H1 (cell line): Measurements from ENCODE around the gene RNF43. TPM values are rescaled to one million over a fixed set of nuclear protein-coding genes. Genes with fewer than 3 reads are reported as not detected.

ENCODE experiments used
- CTCF ChIA-PET: fragments of 300-600 bp; sonication (Branson Sonifier 250); formaldehyde crosslinking; loops from one replicate; lab custom pipeline; 2021; ENCODE audit not compliant: partially characterized antibody; lab: Charles Lee
- POLR2A ChIA-PET: fragments of 300-600 bp; sonication (Branson Sonifier 250); formaldehyde crosslinking; loops from one replicate; lab custom pipeline; 2021; ENCODE audit warnings: inconsistent platforms; ENCODE audit not compliant: partially characterized antibody; lab: Charles Lee
- DNase-seq, 2 experiments: peaks; one replicate each; pipeline versions ENCODE4 v3.0.0 to v3.0.0-alpha.2; 2010 to 2022; ENCODE audit warnings: low spot score in 2 of 2, low read depth in 1 of 2, mixed read lengths in 1 of 2
- FAIRE-seq: peaks from 2 replicates; lab custom pipeline; 2011; peaks lifted over from hg19 to GRCh38; lab: Jason Lieb, UNC
- H2AFZ ChIP-seq: 2 replicates; pipeline ENCODE4 v1.8.1; 2012; ENCODE audit warnings: low read length, inconsistent platforms
- H2AK5ac ChIP-seq: 2 replicates; pipeline ENCODE4 v1.6.1; 2013; ENCODE audit warnings: low read depth, low read length
- H2BK120ac ChIP-seq: replicated peaks from 2 replicates; pipeline ENCODE3; 2013; ENCODE audit warnings: low read depth, low read length, inconsistent platforms
- H2BK12ac ChIP-seq: 2 replicates; pipeline ENCODE4 v1.6.1; 2013; ENCODE audit warnings: low read depth, low read length
- H2BK15ac ChIP-seq: 2 replicates; pipeline ENCODE4 v1.6.1; 2013; ENCODE audit warnings: low read length
- H2BK20ac ChIP-seq: 2 replicates; pipeline ENCODE4 v1.6.1; 2013; ENCODE audit warnings: low read length
- H2BK5ac ChIP-seq: 2 replicates; pipeline ENCODE4 v1.6.1; 2013; ENCODE audit warnings: low read depth, low read length
- H3K14ac ChIP-seq: 2 replicates; pipeline ENCODE4 v1.6.1; 2013; ENCODE audit warnings: inconsistent platforms; ENCODE audit not compliant: insufficient read length
- H3K18ac ChIP-seq: 2 replicates; pipeline ENCODE4 v1.6.1; 2013; ENCODE audit warnings: low read length; ENCODE audit errors: extremely low read depth
- H3K23ac ChIP-seq: 2 replicates; pipeline ENCODE4 v1.6.1; 2013; ENCODE audit warnings: inconsistent platforms; ENCODE audit not compliant: insufficient read length
- H3K23me2 ChIP-seq: 2 replicates; pipeline ENCODE4 v1.6.1; 2013; ENCODE audit warnings: low read depth, low read length
- H3K27ac ChIP-seq: 2 replicates; pipeline ENCODE4 v1.6.1; 2011; ENCODE audit warnings: low read depth, low read length, inconsistent platforms
- H3K27me3 ChIP-seq, 4 experiments: replicated peaks in 1 of 4; 1 replicate in 1 of 4; 2 replicates in 3 of 4; pipeline versions ENCODE4 v1.6.1 to v1.8.1; 2011 to 2013; ENCODE audit warnings: low read length in 3 of 4, mild to moderate bottlenecking in 3 of 4, inconsistent platforms in 2 of 4, mixed read lengths in 2 of 4, moderate library complexity in 1 of 4; ENCODE audit not compliant: control insufficient read depth in 3 of 4, insufficient read depth in 3 of 4; ENCODE audit errors: extremely low read depth in 1 of 4
- H3K36me3 ChIP-seq, 4 experiments: 2 replicates each; pipeline versions ENCODE4 v1.6.1 to v1.8.1; 2011 to 2013; ENCODE audit warnings: mild to moderate bottlenecking in 4 of 4, low read length in 3 of 4, moderate library complexity in 2 of 4, control low read depth in 1 of 4, inconsistent platforms in 1 of 4; ENCODE audit not compliant: insufficient read depth in 4 of 4, control insufficient read depth in 2 of 4
- H3K4ac ChIP-seq: replicated peaks from 2 replicates; pipeline ENCODE3; 2013; ENCODE audit warnings: low read length, low read depth, mixed read lengths, inconsistent platforms; ENCODE audit not compliant: insufficient read length
- H3K4me1 ChIP-seq, 4 experiments: replicated peaks in 1 of 4; 1 replicate in 1 of 4; 2 replicates in 3 of 4; pipeline versions ENCODE4 v1.6.1 to v1.8.1; 2011 to 2013; ENCODE audit warnings: low read length in 3 of 4, inconsistent platforms in 2 of 4, mixed read lengths in 1 of 4; ENCODE audit not compliant: insufficient read depth in 4 of 4, control insufficient read depth in 3 of 4
- H3K4me2 ChIP-seq, 2 experiments: 2 replicates each; pipeline versions ENCODE4 v1.6.1 to v1.8.1; 2011 to 2013; ENCODE audit warnings: low read depth in 2 of 2, low read length in 2 of 2, control low read depth in 1 of 2, inconsistent platforms in 1 of 2, mild to moderate bottlenecking in 1 of 2; ENCODE audit not compliant: insufficient read depth in 1 of 2
- H3K4me3 ChIP-seq, 4 experiments: fragments of 200-600, 300-600 bp in 1 of 4; sonication (generic), shearing (Covaris generic), sonication (Bioruptor Twin) in 1 of 4; 2 replicates each; pipeline versions ENCODE4 v1.5.1 to v1.8.1; 2011 to 2016; ENCODE audit warnings: low read length in 4 of 4, low read depth in 3 of 4, control low read depth in 2 of 4, inconsistent platforms in 2 of 4, mild to moderate bottlenecking in 2 of 4, mixed read lengths in 1 of 4, moderate library complexity in 1 of 4; ENCODE audit not compliant: insufficient read depth in 2 of 4; ENCODE audit errors: extremely low read depth in 1 of 4
- H3K56ac ChIP-seq: replicated peaks from 2 replicates; pipeline ENCODE3; 2013; ENCODE audit warnings: low read depth, mild to moderate bottlenecking, mixed read lengths, low read length, inconsistent platforms; ENCODE audit not compliant: insufficient read length
- H3K79me1 ChIP-seq: 2 replicates; pipeline ENCODE4 v1.6.1; 2013; ENCODE audit warnings: low read depth, low read length, control low read depth
- H3K79me2 ChIP-seq, 2 experiments: 2 replicates each; pipeline versions ENCODE4 v1.6.1 to v1.8.1; 2012 to 2013; ENCODE audit warnings: low read length in 2 of 2, mild to moderate bottlenecking in 2 of 2, inconsistent platforms in 1 of 2; ENCODE audit not compliant: insufficient read depth in 2 of 2, control insufficient read depth in 1 of 2
- H3K9ac ChIP-seq, 4 experiments: replicated peaks in 1 of 4; 1 replicate in 1 of 4; 2 replicates in 3 of 4; pipeline versions ENCODE4 v1.6.1 to v1.8.1; 2011 to 2013; ENCODE audit warnings: low read depth in 3 of 4, low read length in 3 of 4, control low read depth in 2 of 4, mild to moderate bottlenecking in 2 of 4, moderate library complexity in 2 of 4, inconsistent platforms in 1 of 4; ENCODE audit errors: extremely low read depth in 1 of 4
- H3K9me3 ChIP-seq, 2 experiments: 2 replicates each; pipeline versions ENCODE4 v1.6.1 to v1.8.1; 2012 to 2013; ENCODE audit warnings: mild to moderate bottlenecking in 2 of 2, moderate library complexity in 2 of 2, control low read depth in 1 of 2, inconsistent platforms in 1 of 2, low read depth in 1 of 2, low read length in 1 of 2, mixed read lengths in 1 of 2; ENCODE audit not compliant: insufficient read depth in 2 of 2
- H4K20me1 ChIP-seq, 2 experiments: replicated peaks in 1 of 2; 2 replicates each; pipeline versions ENCODE3 to v1.8.1; 2011 to 2013; ENCODE audit warnings: inconsistent platforms in 2 of 2, low read length in 2 of 2, mild to moderate bottlenecking in 1 of 2; ENCODE audit not compliant: insufficient read depth in 2 of 2, control insufficient read depth in 1 of 2
- H4K5ac ChIP-seq: 2 replicates; pipeline ENCODE4 v1.6.1; 2013; ENCODE audit warnings: low read length, low read depth, mixed read lengths, inconsistent platforms; ENCODE audit not compliant: insufficient read length
- H4K8ac ChIP-seq: 2 replicates; pipeline ENCODE4 v1.8.0; 2013; ENCODE audit warnings: mild to moderate bottlenecking, moderate library complexity, low read length, inconsistent platforms; ENCODE audit not compliant: insufficient read depth; ENCODE audit errors: extremely low read depth
- H4K91ac ChIP-seq: replicated peaks from 2 replicates; pipeline ENCODE3; 2013; ENCODE audit warnings: low read length, mixed read lengths, inconsistent platforms; ENCODE audit not compliant: insufficient read length
- EP300 ChIP-seq, 2 experiments: IDR thresholded peaks; 1 replicate in 1 of 2; 2 replicates in 1 of 2; pipeline ENCODE4 v1.6.1; 2011 to 2012; ENCODE audit warnings: low read depth in 2 of 2, low read length in 2 of 2, mild to moderate bottlenecking in 2 of 2, borderline replicate concordance in 1 of 2, inconsistent platforms in 1 of 2, moderate library complexity in 1 of 2
- HDAC2 ChIP-seq, 2 experiments: fragments of 300-600 bp in 1 of 2; sonication (generic) in 1 of 2; IDR thresholded peaks; 2 replicates each; pipeline ENCODE4 v1.6.1; 2011 to 2012; ENCODE audit warnings: low read depth in 2 of 2, low read length in 2 of 2, mild to moderate bottlenecking in 2 of 2, moderate library complexity in 2 of 2, borderline replicate concordance in 1 of 2, inconsistent platforms in 1 of 2
- KDM4A ChIP-seq: IDR thresholded peaks from one replicate; pipeline ENCODE4 v1.7.1; 2012; ENCODE audit warnings: low read depth, mild to moderate bottlenecking, moderate library complexity, low read length, inconsistent platforms; ENCODE audit not compliant: severe bottlenecking
- MAX ChIP-seq: IDR thresholded peaks from 2 replicates; pipeline ENCODE4 v1.6.1; 2012; ENCODE audit warnings: inconsistent platforms
- NANOG ChIP-seq: IDR thresholded peaks from 2 replicates; pipeline ENCODE4 v1.6.1; 2011; ENCODE audit warnings: low read length, low read depth, mild to moderate bottlenecking, inconsistent platforms; ENCODE audit not compliant: insufficient read depth, poor library complexity, severe bottlenecking
- PHF8 ChIP-seq: fragments of 200-600 bp; sonication (generic); conservative IDR thresholded peaks from 2 replicates; pipeline ENCODE4 v1.7.1; 2012; ENCODE audit warnings: low read depth, mild to moderate bottlenecking, inconsistent platforms, low read length, moderate library complexity
- SAP30 ChIP-seq: fragments of 300-600 bp; sonication (generic); IDR thresholded peaks from 2 replicates; pipeline ENCODE4 v1.7.1; 2012; ENCODE audit warnings: low read length, moderate library complexity, mild to moderate bottlenecking, inconsistent platforms; ENCODE audit not compliant: insufficient read depth, insufficient replicate concordance
- SRF ChIP-seq: IDR thresholded peaks from 2 replicates; pipeline ENCODE4 v1.6.1; 2011; ENCODE audit warnings: mild to moderate bottlenecking, low read depth, low read length, moderate library complexity
- TBP ChIP-seq: IDR thresholded peaks from 2 replicates; pipeline ENCODE4 v1.6.1; 2011; ENCODE audit warnings: low read depth, low read length, improper control_type of control experiment
- ZNF274 ChIP-seq: IDR thresholded peaks from 2 replicates; pipeline ENCODE4 v1.7.0; 2012; ENCODE audit warnings: low read length, borderline replicate concordance; ENCODE audit errors: extremely low read depth
- WGBS, 2 experiments: shearing (Covaris generic) in 1 of 2; methylation state at CpG; one replicate each; pipeline versions ENCODE4 v1.1.6 to v1.1.7; 2013 to 2015; ENCODE audit warnings: low lambda C conversion rate in 2 of 2, mixed read lengths in 2 of 2, inconsistent platforms in 1 of 2, low coverage in 1 of 2, missing lambda C conversion rate in 1 of 2; ENCODE audit not compliant: insufficient replicate concordance in 2 of 2, insufficient coverage in 1 of 2, insufficient read length in 1 of 2; ENCODE audit errors: extremely low coverage in 1 of 2, missing lambda C conversion rate in 1 of 2; 5-methylcytosine and 5-hydroxymethylcytosine counted together
- polyA plus RNA-seq, 7 experiments: library from polyadenylated mRNA; depleted of rRNA in 3 of 7; stranded (reverse) in 5 of 7; unstranded in 2 of 7; fragments of >200 nt in 5 of 7; fragments of 200-250 nt in 2 of 7; gene quantifications; 1 replicate in 5 of 7; 2 replicates in 1 of 7; 4 replicates in 1 of 7; pipeline versions ENCODE4 v1.2.1 to v1.2.3, GENCODE V29; 2011 to 2013; ENCODE audit warnings: missing spikeins in 2 of 7, mixed read lengths in 2 of 7
- total RNA-seq: library from RNA; stranded (reverse); fragmentation: NEBNext Ultra II Directional; extraction: Animal tissue kit (Norgen Biotek cat#: 25700); gene quantifications from 2 replicates; pipeline ENCODE4 v1.2.1, GENCODE V29; 2021

The RNF43 gene
- total and polyA plus RNA-seq, 2 of the 8 experiments (the other 6 are each of a cell fraction or from before 2014, with no cell fraction given): 0.89 to 1.5 TPM

GRCh38 chr17:58385359-58385899 lies 31.9 kb downstream of the RNF43 start:
- Histone ChIP-seq H3K79me2 (no peaks in the 10 kb centered on the region), H3K4me1 (peaks cover 3 to 18% (median 6%) of the 10 kb centered on the region in 4 experiments; a peak in 5 of 7 replicates), H3K79me1 (no peaks in the 10 kb centered on the region), H3K4me2 (no peak overlapping the region), H2BK12ac (no peak overlapping the region), H3K56ac (no peak overlapping the region), H3K27me3 (no peaks in the 10 kb centered on the region; a peak in 1 of 7 replicates), H3K9me3 (no peaks in the 10 kb centered on the region), H3K27ac (no peak overlapping the region), H2BK20ac (no peak overlapping the region), H4K91ac (no peak overlapping the region), H2BK120ac (no peak overlapping the region), H3K36me3 (no peaks in the 10 kb centered on the region), H3K14ac (no peak overlapping the region), H4K20me1 (no peaks in the 10 kb centered on the region), H2BK5ac (no peak overlapping the region), H2AK5ac (no peak overlapping the region), H3K23ac (no peak overlapping the region), H2BK15ac (no peak overlapping the region), H4K8ac (no peak overlapping the region), H3K23me2 (no peaks in the 10 kb centered on the region), H4K5ac (no peak overlapping the region), H3K9ac (no peak overlapping the region), H3K4me3 (no peak overlapping the region), H3K4ac (no peak overlapping the region), H2AFZ (no peak overlapping the region), H3K18ac (no peak overlapping the region)
- ChIA-PET POLR2A (interaction anchor here (2.5 kb wide), 1 partner anchor 25 kb away, joined by 5 read pairs; no protein-coding TSS in a partner anchor), CTCF (interaction anchor here (0.6 to 1.2 kb wide), 3 partner anchors 12 to 126 kb away, joined by 3 to 4 read pairs (median 3); no protein-coding TSS in a partner anchor)
- FAIRE-seq (no peak), DNase-seq (no peak)
- TF ChIP-seq EP300 (IDR thresholded peaks at IDR 0.05; ENCODE audit: borderline replicate concordance in 1 of 2, low read depth in 2 of 2, low read length in 2 of 2): no peak
- no peak for TF ChIP-seq SRF
- no peak for TF ChIP-seq PHF8
- no peak for TF ChIP-seq KDM4A
- no peak for TF ChIP-seq TBP
- TF ChIP-seq NANOG: no peak
- no peak for TF ChIP-seq ZNF274
- no peak for TF ChIP-seq MAX
- no peak for TF ChIP-seq SAP30
- no peak for TF ChIP-seq HDAC2 (IDR thresholded peaks at IDR 0.05; ENCODE audit: borderline replicate concordance in 1 of 2, low read depth in 2 of 2, low read length in 2 of 2)
- WGBS, 2 experiments: 85% methylated on average over 4 of the region's 4 CpGs; no CpG with 5 or more reads in 1 of the 2 experiments
